Neural cell (in vitro differentiated cells): ENCODE measurements around the gene PSMA4. TPM values are rescaled to one million over a fixed set of nuclear protein-coding genes. Genes with fewer than 3 reads are reported as not detected.
A peak's percentile ranks its signal among the peaks of the same experiment; 100 is the strongest.

Experiments used
- H2AFZ ChIP-seq: fragments of 200-600, 300-800 bp; sonication (generic), shearing (Covaris generic); 2 replicates; pipeline ENCODE4 v1.6.0; 2014; ENCODE audit warnings: low read depth, mild to moderate bottlenecking, antibody characterized with exemption, low read length, moderate library complexity
- H3F3A ChIP-seq: fragments of 200-600 bp; shearing (Covaris generic); 2 replicates; pipeline ENCODE4 v1.6.1; 2016; ENCODE audit warnings: mild to moderate bottlenecking, moderate library complexity, mixed read lengths, antibody characterized with exemption, low read length; ENCODE audit not compliant: insufficient read depth, poor library complexity, severe bottlenecking
- H3K27ac ChIP-seq: fragments of 200-600, 300-800 bp; sonication (generic), shearing (Covaris generic); 2 replicates; pipeline ENCODE4 v1.5.1; 2014; ENCODE audit warnings: mild to moderate bottlenecking, low read length, moderate library complexity
- H3K27me3 ChIP-seq: fragments of 300-800, 200-600 bp; sonication (generic), shearing (Covaris generic); 2 replicates; pipeline ENCODE4 v1.6.0; 2014; ENCODE audit warnings: mild to moderate bottlenecking, low read depth, low read length, moderate library complexity; ENCODE audit not compliant: insufficient read depth
- H3K36me3 ChIP-seq: fragments of 300-800, 200-600 bp; sonication (generic), shearing (Covaris generic); 2 replicates; pipeline ENCODE4 v1.5.1; 2014; ENCODE audit warnings: mild to moderate bottlenecking, antibody characterized with exemption, low read length, moderate library complexity; ENCODE audit not compliant: insufficient read depth
- H3K4me2 ChIP-seq: fragments of 300-800, 200-600 bp; sonication (generic), shearing (Covaris generic); 2 replicates; pipeline ENCODE4 v1.6.0; 2014; ENCODE audit warnings: mild to moderate bottlenecking, low read length
- H3K4me3 ChIP-seq: fragments of 300-800, 200-600 bp; sonication (generic), shearing (Covaris generic); 2 replicates; pipeline ENCODE4 v1.5.1; 2014; ENCODE audit warnings: mild to moderate bottlenecking, low read length, moderate library complexity
- H3K79me2 ChIP-seq: fragments of 200-600 bp; shearing (Covaris generic); replicated peaks from 2 replicates; pipeline ENCODE4 v1.6.0; 2014; ENCODE audit warnings: mild to moderate bottlenecking, low read length, moderate library complexity; ENCODE audit not compliant: insufficient read depth
- H3K9ac ChIP-seq: fragments of 300-800, 200-600 bp; sonication (generic), shearing (Covaris generic); 2 replicates; pipeline ENCODE4 v1.6.1; 2016; ENCODE audit warnings: mild to moderate bottlenecking, low read length, mixed read lengths
- H3K9me2 ChIP-seq: fragments of 200-600 bp; shearing (Covaris generic); 2 replicates; pipeline ENCODE4 v1.6.1; 2016; ENCODE audit warnings: mild to moderate bottlenecking, low read length, mixed read lengths; ENCODE audit not compliant: insufficient read depth
- H3K9me3 ChIP-seq: fragments of 200-600, 300-800 bp; sonication (generic), shearing (Covaris generic); 2 replicates; pipeline ENCODE4 v1.6.1; 2016; ENCODE audit warnings: mild to moderate bottlenecking, mixed run types, low read length, moderate library complexity, mixed read lengths
- H4K20me1 ChIP-seq: fragments of 200-600 bp; shearing (Covaris generic); 2 replicates; pipeline ENCODE4 v1.6.1; 2016; ENCODE audit warnings: mild to moderate bottlenecking, mixed run types; ENCODE audit not compliant: insufficient read depth
- CTCF ChIP-seq: fragments of 450-650 bp; IDR thresholded peaks from 2 replicates; pipeline ENCODE4 v1.5.1; 2014; ENCODE audit warnings: antibody characterized with exemption, mild to moderate bottlenecking, moderate library complexity; ENCODE audit not compliant: poor library complexity, severe bottlenecking
- EP300 ChIP-seq: fragments of 450-650 bp; conservative IDR thresholded peaks from 2 replicates; pipeline ENCODE4 v1.6.1; 2014; ENCODE audit warnings: antibody characterized with exemption, mild to moderate bottlenecking, moderate library complexity; ENCODE audit not compliant: poor library complexity, severe bottlenecking
- EZH2 ChIP-seq: fragments of 200-600, 300-800 bp; shearing (Covaris generic), sonication (generic); IDR thresholded peaks from 2 replicates; pipeline ENCODE4 v1.6.1; 2014; ENCODE audit warnings: antibody characterized with exemption, low read length, borderline replicate concordance, mild to moderate bottlenecking; ENCODE audit not compliant: insufficient read depth, poor library complexity, severe bottlenecking
- MXI1 ChIP-seq: fragments of 450-650 bp; conservative IDR thresholded peaks from 2 replicates; pipeline ENCODE4 v1.6.1; 2014; ENCODE audit warnings: antibody characterized with exemption, mild to moderate bottlenecking; ENCODE audit not compliant: poor library complexity, severe bottlenecking
- POLR2AphosphoS5 ChIP-seq: IDR thresholded peaks from 2 replicates; pipeline ENCODE4 v1.6.1; 2012
- RAD21 ChIP-seq: fragments of 450-650 bp; conservative IDR thresholded peaks from 2 replicates; pipeline ENCODE4 v1.6.1; 2014; ENCODE audit warnings: antibody characterized with exemption, mild to moderate bottlenecking, moderate library complexity
- REST ChIP-seq: IDR thresholded peaks from 2 replicates; pipeline ENCODE4 v1.6.1; 2012; ENCODE audit warnings: borderline replicate concordance
- SMC3 ChIP-seq: fragments of 450-650 bp; conservative IDR thresholded peaks from 2 replicates; pipeline ENCODE4 v1.6.1; 2014; ENCODE audit warnings: antibody characterized with exemption, mild to moderate bottlenecking, moderate library complexity; ENCODE audit not compliant: poor library complexity
- TAF1 ChIP-seq: IDR thresholded peaks from 2 replicates; pipeline ENCODE4 v1.6.1; 2012; ENCODE audit warnings: low read depth
- polyA plus RNA-seq: library from polyadenylated mRNA; depleted of rRNA; stranded (reverse); fragments of >200 nt; gene quantifications from 2 replicates; pipeline ENCODE4 v1.2.3, GENCODE V29; 2014

Gene PSMA4
- polyA plus RNA-seq, 1 donor from 2014 or later = 421 TPM

- Histone ChIP-seq H3K4me3 (no peak overlapping the region), H4K20me1 (no peaks in the 10 kb centered on the region), H2AFZ (no peak overlapping the region), H3K9ac (no peak overlapping the region), H3K9me2 (no peaks in the 10 kb centered on the region), H3K9me3 (no peaks in the 10 kb centered on the region), H3F3A (no peaks in the 10 kb centered on the region), H3K27me3 (no peaks in the 10 kb centered on the region), H3K79me2 (no peaks in the 10 kb centered on the region), H3K4me2 (no peak overlapping the region), H3K36me3 (no peaks in the 10 kb centered on the region), H3K27ac (no peak overlapping the region)
- TF ChIP-seq REST (no peak), CTCF (no peak), MXI1 (no peak), POLR2AphosphoS5 (no peak), TAF1 (no peak), EZH2 (no peak), EP300 (no peak), RAD21 (no peak), SMC3 (no peak)
Observed at GRCh38 chr15:78527325-78527724, 12.9 kb upstream of the PSMA4 start.

GRCh38 chr15:78533331-78533730, 6.9 kb upstream of the PSMA4 start:
- H2AFZ ChIP-seq = no peak overlapping the region
- no peaks in the 10 kb centered on the region for H3K27me3 ChIP-seq
- H4K20me1 ChIP-seq = no peaks in the 10 kb centered on the region
- peak overlapping the region; percentile 27 for H3K4me2 ChIP-seq
- no peaks in the 10 kb centered on the region for H3K79me2 ChIP-seq
- H3K36me3 ChIP-seq = no peaks in the 10 kb centered on the region
- H3K4me3 ChIP-seq = no peak overlapping the region
- H3F3A ChIP-seq = no peaks in the 10 kb centered on the region
- TF ChIP-seq CTCF (no peak), POLR2AphosphoS5 (peak; percentile 13), MXI1 (peak; percentile 15)
- H3K9me2 ChIP-seq = no peaks in the 10 kb centered on the region
- peak overlapping the region; percentile 20 for H3K27ac ChIP-seq
- no peak overlapping the region for H3K9ac ChIP-seq
- H3K9me3 ChIP-seq = no peaks in the 10 kb centered on the region
